B cell (primary cell): ENCODE data around the gene DHRS7B. TPM values are rescaled to one million over a fixed set of nuclear protein-coding genes. Genes with fewer than 3 reads are reported as not detected.

Experiments used
- ATAC-seq: fragments of 200-7000 bp; cut with Tn5 transposase; one replicate; pipeline ENCODE4 v1.10.0; 2021; ENCODE audit warnings: low read depth, mild to moderate bottlenecking, moderate number of reproducible peaks, moderate library complexity
- CTCF ChIA-PET: fragments of 350-600 bp; sonication (Branson Sonifier 250); formaldehyde crosslinking; loops from one replicate; lab custom pipeline; 2021; ENCODE audit warnings: antibody characterized with exemption, inconsistent platforms; lab: Charles Lee
- POLR2A ChIA-PET: fragments of 350-600 bp; sonication (Branson Sonifier 250); formaldehyde crosslinking; loops from one replicate; lab custom pipeline; 2021; ENCODE audit warnings: antibody characterized with exemption; lab: Charles Lee
- DNase-seq: peaks from one replicate; pipeline ENCODE4 v3.0.0; 2013
- H2AFZ ChIP-seq: 2 replicates; pipeline ENCODE4 v1.6.1; 2012; ENCODE audit warnings: mild to moderate bottlenecking, low read depth, low read length; ENCODE audit not compliant: insufficient read depth, poor library complexity, severe bottlenecking
- H3K27ac ChIP-seq, 2 donors: 1 replicate in 1 of 2; 2 replicates in 1 of 2; pipeline ENCODE4 v1.5.1; 2012 to 2013; ENCODE audit warnings: low read length in 2 of 2, mild to moderate bottlenecking in 2 of 2, moderate library complexity in 1 of 2
- H3K27me3 ChIP-seq, 4 experiments: fragments of 200-600 bp in 1 of 4; sonication (generic) in 1 of 4; replicated peaks in 1 of 4; 1 replicate in 2 of 4; 2 replicates in 2 of 4; pipeline versions ENCODE4 v1.6.1 to v1.7.0; 2013 to 2016; ENCODE audit warnings: low read length in 3 of 4, mild to moderate bottlenecking in 2 of 4, mixed read lengths in 1 of 4, moderate library complexity in 1 of 4; ENCODE audit not compliant: insufficient read depth in 4 of 4, control insufficient read depth in 3 of 4; ENCODE audit errors: control extremely low read depth in 1 of 4
- H3K36me3 ChIP-seq, 2 experiments: replicated peaks in 1 of 2; 1 replicate in 1 of 2; 2 replicates in 1 of 2; pipeline versions ENCODE4 v1.6.1 to v1.7.1; 2013; ENCODE audit warnings: low read length in 1 of 2; ENCODE audit not compliant: insufficient read depth in 2 of 2, control insufficient read depth in 1 of 2; ENCODE audit errors: control extremely low read depth in 1 of 2, extremely low read depth in 1 of 2
- H3K4me1 ChIP-seq, 2 donors: fragments of 200-600 bp in 1 of 2; sonication (generic) in 1 of 2; 1 replicate in 1 of 2; 2 replicates in 1 of 2; pipeline versions ENCODE4 v1.5.1 to v1.6.1; 2013 to 2017; ENCODE audit warnings: low read length in 2 of 2; ENCODE audit not compliant: control insufficient read depth in 2 of 2, insufficient read depth in 2 of 2
- H3K4me2 ChIP-seq: replicated peaks from 2 replicates; pipeline ENCODE3; 2012; ENCODE audit warnings: mild to moderate bottlenecking, low read depth, low read length; ENCODE audit not compliant: poor library complexity, severe bottlenecking
- H3K4me3 ChIP-seq, 5 experiments: fragments of 200-600 bp in 1 of 5; sonication (generic) in 1 of 5; 1 replicate in 3 of 5; 2 replicates in 2 of 5; pipeline versions ENCODE4 v1.5.1 to v1.7.0; 2011 to 2016; ENCODE audit warnings: low read length in 4 of 5, mild to moderate bottlenecking in 4 of 5, low read depth in 2 of 5, control low read depth in 1 of 5, moderate library complexity in 1 of 5; ENCODE audit not compliant: insufficient read depth in 1 of 5; ENCODE audit errors: control extremely low read depth in 1 of 5, extremely low read depth in 1 of 5
- H3K79me2 ChIP-seq: fragments of 200-600 bp; sonication (generic); one replicate; pipeline ENCODE4 v1.6.0; 2016; ENCODE audit warnings: low read length; ENCODE audit not compliant: control insufficient read depth, insufficient read depth
- H3K9ac ChIP-seq: fragments of 200-600 bp; sonication (generic); 2 replicates; pipeline ENCODE4 v1.6.1; 2017; ENCODE audit warnings: mild to moderate bottlenecking, low read length, moderate library complexity
- H3K9me3 ChIP-seq, 3 donors: one replicate each; pipeline versions ENCODE4 v1.6.1 to v1.7.1; 2013; ENCODE audit warnings: low read length in 2 of 3; ENCODE audit not compliant: control insufficient read depth in 2 of 3, insufficient read depth in 1 of 3; ENCODE audit errors: control extremely low read depth in 1 of 3
- H4K20me1 ChIP-seq: 2 replicates; pipeline ENCODE4 v1.6.0; 2012; ENCODE audit warnings: mild to moderate bottlenecking, low read length; ENCODE audit not compliant: insufficient read depth, control insufficient read depth, poor library complexity, severe bottlenecking
- H3K27ac Mint-ChIP-seq: one replicate; pipeline ENCODE4 v1.8.0; 2021; ENCODE audit warnings: mixed read lengths
- H3K27me3 Mint-ChIP-seq: one replicate; pipeline ENCODE4 v1.8.0; 2021; ENCODE audit warnings: mixed read lengths
- H3K4me1 Mint-ChIP-seq: one replicate; pipeline ENCODE4 v1.8.0; 2021; ENCODE audit warnings: mixed read lengths
- H3K4me3 Mint-ChIP-seq: one replicate; pipeline ENCODE4 v1.8.0; 2021; ENCODE audit warnings: mixed read lengths
- H3K9me3 Mint-ChIP-seq: one replicate; pipeline ENCODE4 v1.8.0; 2022; ENCODE audit warnings: mixed read lengths; ENCODE audit not compliant: insufficient read depth
- EZH2 ChIP-seq: IDR thresholded peaks from 2 replicates; pipeline ENCODE4 v1.6.1; 2012; ENCODE audit warnings: borderline replicate concordance, low read depth, mild to moderate bottlenecking, moderate library complexity, low read length; ENCODE audit not compliant: insufficient read depth, poor library complexity, severe bottlenecking
- WGBS: methylation state at CpG from one replicate; pipeline ENCODE4 v1.1.5; 2013; ENCODE audit warnings: missing lambda C conversion rate; ENCODE audit not compliant: insufficient coverage; 5-methylcytosine and 5-hydroxymethylcytosine counted together
- intact Hi-C: fragments of 100-400 bp; cut with micrococcal nuclease; formaldehyde crosslinking; loops from one replicate; pipeline ENCODE4 v1.10.0; 2022
- polyA plus RNA-seq: library from polyadenylated mRNA; depleted of rRNA; stranded (reverse); fragments of >200 nt; gene quantifications from 2 replicates; pipeline ENCODE4 v1.2.3, GENCODE V29; 2012
- total RNA-seq, 2 donors: library from RNA; stranded (reverse); fragments of 120-200 nt in 1 of 2; gene quantifications; 1 replicate in 1 of 2; 2 replicates in 1 of 2; pipeline versions ENCODE4 v1.2.3 to v1.2.4, GENCODE V29; 2013 to 2022
- TF ChIP-seq, protein P1 (sequence below): fragments of 200-600 bp; IDR thresholded peaks from one replicate; pipeline ENCODE4 v1.8.0; 2022; ENCODE audit warnings: antibody characterized with exemption, mild to moderate bottlenecking

DHRS7B gene
- total and polyA plus RNA-seq, 2 donors (not counting 1 experiment from before 2014, with no cell fraction given), result 8.2 to 13.4 TPM

DNA sequence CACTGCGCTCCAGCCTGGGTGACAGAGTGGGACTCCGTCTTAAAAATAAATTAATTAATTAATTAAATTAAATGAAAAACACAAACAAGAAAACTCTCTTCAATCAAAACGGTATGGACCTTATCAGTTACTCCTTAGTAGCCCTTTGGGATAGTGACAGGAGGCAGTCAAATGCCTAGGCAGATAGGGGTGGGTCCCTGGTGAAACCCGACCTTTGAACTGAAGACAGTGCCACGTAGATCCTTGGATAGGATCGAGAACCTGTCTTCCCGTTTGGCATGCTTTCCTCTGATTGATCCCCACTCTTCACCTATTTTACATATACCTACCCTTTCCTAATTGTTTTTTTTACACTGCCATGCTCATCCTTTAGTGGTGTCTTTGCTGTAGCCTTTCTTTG lies 22.2 kb upstream of the DHRS7B start:
- H3K36me3 ChIP-seq, result no peaks in the 10 kb centered on the region
- no peaks in the 10 kb centered on the region for H3K79me2 ChIP-seq
- no peak overlapping the region for H3K4me3 Mint-ChIP-seq
- H3K27ac ChIP-seq, result no peak overlapping the region
- no peaks in the 10 kb centered on the region for H3K9me3 ChIP-seq
- TF ChIP-seq, protein P1, sequence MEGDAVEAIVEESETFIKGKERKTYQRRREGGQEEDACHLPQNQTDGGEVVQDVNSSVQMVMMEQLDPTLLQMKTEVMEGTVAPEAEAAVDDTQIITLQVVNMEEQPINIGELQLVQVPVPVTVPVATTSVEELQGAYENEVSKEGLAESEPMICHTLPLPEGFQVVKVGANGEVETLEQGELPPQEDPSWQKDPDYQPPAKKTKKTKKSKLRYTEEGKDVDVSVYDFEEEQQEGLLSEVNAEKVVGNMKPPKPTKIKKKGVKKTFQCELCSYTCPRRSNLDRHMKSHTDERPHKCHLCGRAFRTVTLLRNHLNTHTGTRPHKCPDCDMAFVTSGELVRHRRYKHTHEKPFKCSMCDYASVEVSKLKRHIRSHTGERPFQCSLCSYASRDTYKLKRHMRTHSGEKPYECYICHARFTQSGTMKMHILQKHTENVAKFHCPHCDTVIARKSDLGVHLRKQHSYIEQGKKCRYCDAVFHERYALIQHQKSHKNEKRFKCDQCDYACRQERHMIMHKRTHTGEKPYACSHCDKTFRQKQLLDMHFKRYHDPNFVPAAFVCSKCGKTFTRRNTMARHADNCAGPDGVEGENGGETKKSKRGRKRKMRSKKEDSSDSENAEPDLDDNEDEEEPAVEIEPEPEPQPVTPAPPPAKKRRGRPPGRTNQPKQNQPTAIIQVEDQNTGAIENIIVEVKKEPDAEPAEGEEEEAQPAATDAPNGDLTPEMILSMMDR, result no peak
- TF ChIP-seq EZH2, result no peak
- no peaks in the 10 kb centered on the region for H4K20me1 ChIP-seq
- no peak overlapping the region for H3K4me2 ChIP-seq
- no peak overlapping the region for H3K27ac Mint-ChIP-seq
- peaks cover 0 to 7% of the 10 kb centered on the region in 2 donors for H3K4me1 ChIP-seq
- H3K27me3 Mint-ChIP-seq, result peaks cover 4% of the 10 kb centered on the region
- H3K9ac ChIP-seq, result no peak overlapping the region
- ChIA-PET POLR2A (no interaction called here), CTCF (interaction anchor here (0.8 kb wide), 1 partner anchor 17 kb away, joined by 3 read pairs; no protein-coding TSS in a partner anchor)
- no peak overlapping the region for H3K4me3 ChIP-seq
- H3K27me3 ChIP-seq, result no peaks in the 10 kb centered on the region
- intact Hi-C loops, result no loop called here
- no peak overlapping the region for H2AFZ ChIP-seq
- H3K9me3 Mint-ChIP-seq, result no peaks in the 10 kb centered on the region
- ATAC-seq (no peak), DNase-seq (no peak)
- H3K4me1 Mint-ChIP-seq, result peaks cover 2% of the 10 kb centered on the region
- WGBS, result 100% methylated on average over 5 of the region's 7 CpGs

DNA sequence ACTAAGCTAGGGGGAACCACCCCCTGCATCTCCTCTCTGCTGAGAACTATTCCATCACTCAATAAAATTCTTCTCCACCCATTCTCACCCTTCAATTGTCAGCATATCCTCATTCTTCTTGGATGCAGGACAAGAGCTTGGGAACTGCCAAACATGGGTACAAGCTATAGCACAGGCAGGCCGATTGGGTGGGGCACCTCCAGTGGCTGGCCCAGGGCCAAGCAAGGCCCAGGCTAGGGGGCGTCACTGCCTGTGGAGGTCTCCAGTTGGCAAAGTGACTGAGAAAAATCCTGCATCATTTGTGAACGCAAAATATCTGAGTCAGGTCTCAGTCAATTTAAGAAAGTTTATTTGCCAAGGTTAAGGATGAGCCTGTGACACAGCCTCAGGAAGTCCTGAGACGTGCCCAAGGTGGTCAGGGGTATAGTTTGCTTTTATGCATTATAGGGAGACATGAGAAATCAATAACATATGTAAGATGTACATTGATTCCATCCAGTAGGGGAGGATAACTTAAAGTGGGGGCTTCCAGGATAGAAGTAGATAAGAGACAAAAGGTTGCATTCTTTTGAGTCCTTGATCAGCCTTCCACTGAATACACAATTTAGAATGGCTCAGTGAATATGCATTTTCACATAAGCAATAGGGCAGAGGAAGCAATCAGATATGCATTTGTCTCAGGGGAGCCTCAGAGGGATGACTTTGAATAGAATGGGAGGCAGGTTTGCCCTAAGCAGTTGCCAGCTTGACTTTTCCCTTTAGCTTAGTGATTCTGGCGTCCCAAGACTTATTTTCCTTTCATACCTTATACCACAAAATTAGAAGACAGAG lies 21.5 kb upstream of the DHRS7B start:
- DNase-seq, result no peak
- TF ChIP-seq, protein P1, result no peak
- no peak for TF ChIP-seq EZH2
- H3K9me3 ChIP-seq, result no peaks in the 10 kb centered on the region
- intact Hi-C loops, result no loop called here
- no peaks in the 10 kb centered on the region for H3K27me3 ChIP-seq
- no peaks in the 10 kb centered on the region for H3K79me2 ChIP-seq
- Mint-ChIP-seq H3K27ac (no peak overlapping the region), H3K4me3 (no peak overlapping the region), H3K27me3 (peaks cover 4% of the 10 kb centered on the region), H3K4me1 (no peaks in the 10 kb centered on the region), H3K9me3 (no peaks in the 10 kb centered on the region)
- WGBS, result 96% methylated on average over 3 of the region's 5 CpGs
- no peak overlapping the region for H3K9ac ChIP-seq
- H3K27ac ChIP-seq, result no peak overlapping the region
- H3K36me3 ChIP-seq, result no peaks in the 10 kb centered on the region
- no peaks in the 10 kb centered on the region for H4K20me1 ChIP-seq
- ChIA-PET POLR2A (no interaction called here), CTCF (no interaction called here)
- no peak for ATAC-seq
- H3K4me1 ChIP-seq, result peaks cover 0 to under 1% of the 10 kb centered on the region in 2 donors
- no peak overlapping the region for H2AFZ ChIP-seq
- H3K4me2 ChIP-seq, result no peak overlapping the region
- H3K4me3 ChIP-seq, result no peak overlapping the region
